Uterus (tissue), 4 donors: Measurements from ENCODE around the gene ABCC2. TPM values are rescaled to one million over a fixed set of nuclear protein-coding genes. Genes with fewer than 3 reads are reported as not detected.

Source experiments
- DNase-seq, 2 donors: peaks; one replicate each; pipeline ENCODE4 v3.0.0-alpha.2; 2019 to 2020
- H3K27ac ChIP-seq, 2 donors: fragments of 200-600 bp; sonication (generic); 1 replicate in 1 of 2; 2 replicates in 1 of 2; pipeline ENCODE4 v1.5.1; 2016 to 2018
- H3K27me3 ChIP-seq, 2 donors: fragments of 200-600 bp; sonication (generic); one replicate each; pipeline ENCODE4 v1.5.1; 2018 to 2019; ENCODE audit warnings: control low read depth in 1 of 2
- H3K36me3 ChIP-seq, 2 donors: fragments of 200-600 bp; sonication (generic); one replicate each; pipeline ENCODE4 v1.5.1; 2019; ENCODE audit warnings: control low read depth in 1 of 2
- H3K4me1 ChIP-seq, 2 donors: fragments of 200-600 bp; sonication (generic); one replicate each; pipeline ENCODE4 v1.5.1; 2018 to 2019; ENCODE audit warnings: control low read depth in 1 of 2
- H3K4me3 ChIP-seq, 2 donors: fragments of 200-600 bp; sonication (generic); 1 replicate in 1 of 2; 2 replicates in 1 of 2; pipeline ENCODE4 v1.5.1; 2018 to 2019; ENCODE audit warnings: mild to moderate bottlenecking in 1 of 2
- H3K9me3 ChIP-seq, 2 donors: fragments of 200-600 bp; sonication (generic); one replicate each; pipeline ENCODE4 v1.5.1; 2019; ENCODE audit warnings: control low read depth in 1 of 2
- POLR2A ChIP-seq, 2 donors: fragments of 450-650 bp; IDR thresholded peaks; one replicate each; pipeline ENCODE4 v1.6.1; 2016; ENCODE audit warnings: antibody characterized with exemption in 2 of 2, mild to moderate bottlenecking in 1 of 2, moderate library complexity in 1 of 2
- intact Hi-C: fragments of 100-400 bp; cut with DNase I; formaldehyde crosslinking; loops from one replicate; pipeline ENCODE4 v1.15.1; 2023; ENCODE audit warnings: low total_unique reads
- total RNA-seq, 4 donors: library from RNA; depleted of rRNA in 3 of 4; stranded (reverse); fragments of >200 nt in 3 of 4; gene quantifications; one replicate each; pipeline versions ENCODE4 v1.1.0 to v1.2.4, GENCODE V29; 2014 to 2023
- TF ChIP-seq, protein P1 (sequence below), 4 experiments: fragments of 200-600 bp in 2 of 4; fragments of 450-650 bp in 2 of 4; sonication (generic) in 2 of 4; IDR thresholded peaks; one replicate each; pipeline ENCODE4 v1.5.1; 2016 to 2019; ENCODE audit warnings: antibody characterized with exemption in 4 of 4, mild to moderate bottlenecking in 2 of 4, moderate library complexity in 1 of 4
- donor health status: DM: yes; HTN: yes; CAD: no.

The ABCC2 gene
- total RNA-seq, 4 donors from 2014 or later = 0.29 to 3.0 (median 1.2) TPM

DNA sequence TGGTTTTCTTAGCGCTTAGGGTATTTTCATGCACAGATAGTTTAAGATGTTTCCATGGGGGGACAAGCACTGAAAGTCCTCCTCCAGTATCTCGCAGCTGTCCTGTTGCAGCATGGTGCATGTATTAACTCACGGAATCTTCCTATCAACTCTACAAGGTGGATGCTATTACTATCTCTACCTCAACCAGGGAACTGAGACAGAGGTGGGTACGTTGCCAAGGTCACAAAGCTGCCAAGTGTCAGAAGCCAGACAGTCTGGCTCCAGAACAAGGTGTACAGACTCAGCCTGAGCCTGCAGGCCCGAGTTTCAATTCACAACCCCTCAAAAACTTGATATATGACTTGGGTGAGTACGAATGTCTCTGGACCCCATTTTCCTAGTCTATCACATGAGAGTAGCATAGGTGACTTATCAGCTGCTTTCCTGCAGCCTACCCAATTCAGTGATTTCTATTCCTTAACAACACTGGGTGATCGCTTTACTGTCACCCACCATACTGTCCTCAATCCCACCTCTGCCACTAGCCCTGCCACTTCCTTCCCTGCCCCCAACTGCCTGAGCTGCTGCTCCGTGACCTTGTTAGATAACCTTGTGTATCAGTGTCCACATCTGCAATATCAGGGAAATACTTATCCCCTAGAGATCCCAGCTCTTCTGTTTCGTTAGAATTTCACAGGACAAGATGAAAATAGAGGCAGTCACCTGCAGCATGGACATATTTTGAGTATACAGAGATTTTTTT, 92.1 kb downstream of the ABCC2 start:
- H3K9me3 ChIP-seq = no peaks in the 10 kb centered on the region
- no peak for DNase-seq
- no peak overlapping the region for H3K27ac ChIP-seq
- no peaks in the 10 kb centered on the region for H3K4me1 ChIP-seq
- no peaks in the 10 kb centered on the region for H3K27me3 ChIP-seq
- H3K36me3 ChIP-seq = no peaks in the 10 kb centered on the region
- no peak overlapping the region for H3K4me3 ChIP-seq
- intact Hi-C loops = no loop called here
- TF ChIP-seq POLR2A (IDR thresholded peaks at IDR 0.05) = no peak
- TF ChIP-seq, protein P1, sequence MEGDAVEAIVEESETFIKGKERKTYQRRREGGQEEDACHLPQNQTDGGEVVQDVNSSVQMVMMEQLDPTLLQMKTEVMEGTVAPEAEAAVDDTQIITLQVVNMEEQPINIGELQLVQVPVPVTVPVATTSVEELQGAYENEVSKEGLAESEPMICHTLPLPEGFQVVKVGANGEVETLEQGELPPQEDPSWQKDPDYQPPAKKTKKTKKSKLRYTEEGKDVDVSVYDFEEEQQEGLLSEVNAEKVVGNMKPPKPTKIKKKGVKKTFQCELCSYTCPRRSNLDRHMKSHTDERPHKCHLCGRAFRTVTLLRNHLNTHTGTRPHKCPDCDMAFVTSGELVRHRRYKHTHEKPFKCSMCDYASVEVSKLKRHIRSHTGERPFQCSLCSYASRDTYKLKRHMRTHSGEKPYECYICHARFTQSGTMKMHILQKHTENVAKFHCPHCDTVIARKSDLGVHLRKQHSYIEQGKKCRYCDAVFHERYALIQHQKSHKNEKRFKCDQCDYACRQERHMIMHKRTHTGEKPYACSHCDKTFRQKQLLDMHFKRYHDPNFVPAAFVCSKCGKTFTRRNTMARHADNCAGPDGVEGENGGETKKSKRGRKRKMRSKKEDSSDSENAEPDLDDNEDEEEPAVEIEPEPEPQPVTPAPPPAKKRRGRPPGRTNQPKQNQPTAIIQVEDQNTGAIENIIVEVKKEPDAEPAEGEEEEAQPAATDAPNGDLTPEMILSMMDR (IDR thresholded peaks at IDR 0.05) = no peak

DNA sequence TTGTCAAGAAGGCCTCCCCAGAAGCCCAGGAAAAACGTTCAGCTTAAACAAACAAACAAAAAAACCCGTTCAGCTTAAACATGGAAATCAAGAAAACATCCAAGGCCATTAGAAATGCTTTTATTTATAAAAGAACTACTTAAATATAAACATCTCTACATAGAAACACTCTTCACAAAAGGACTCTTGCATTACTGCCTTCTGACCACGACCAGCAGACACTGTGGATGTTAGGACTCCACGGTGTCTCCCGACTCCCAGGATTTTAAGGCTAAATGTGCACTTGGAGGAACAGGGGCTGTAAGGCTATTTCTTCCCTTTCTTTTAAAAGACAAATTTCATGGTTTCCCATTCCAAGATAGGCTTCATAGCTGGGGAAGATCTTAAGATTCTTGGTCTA, 93.0 kb downstream of the ABCC2 start:
- no peaks in the 10 kb centered on the region for H3K36me3 ChIP-seq
- H3K4me3 ChIP-seq = no peak overlapping the region
- TF ChIP-seq, protein P1 (IDR thresholded peaks at IDR 0.05) = no peak
- TF ChIP-seq POLR2A (IDR thresholded peaks at IDR 0.05) = no peak

DNA sequence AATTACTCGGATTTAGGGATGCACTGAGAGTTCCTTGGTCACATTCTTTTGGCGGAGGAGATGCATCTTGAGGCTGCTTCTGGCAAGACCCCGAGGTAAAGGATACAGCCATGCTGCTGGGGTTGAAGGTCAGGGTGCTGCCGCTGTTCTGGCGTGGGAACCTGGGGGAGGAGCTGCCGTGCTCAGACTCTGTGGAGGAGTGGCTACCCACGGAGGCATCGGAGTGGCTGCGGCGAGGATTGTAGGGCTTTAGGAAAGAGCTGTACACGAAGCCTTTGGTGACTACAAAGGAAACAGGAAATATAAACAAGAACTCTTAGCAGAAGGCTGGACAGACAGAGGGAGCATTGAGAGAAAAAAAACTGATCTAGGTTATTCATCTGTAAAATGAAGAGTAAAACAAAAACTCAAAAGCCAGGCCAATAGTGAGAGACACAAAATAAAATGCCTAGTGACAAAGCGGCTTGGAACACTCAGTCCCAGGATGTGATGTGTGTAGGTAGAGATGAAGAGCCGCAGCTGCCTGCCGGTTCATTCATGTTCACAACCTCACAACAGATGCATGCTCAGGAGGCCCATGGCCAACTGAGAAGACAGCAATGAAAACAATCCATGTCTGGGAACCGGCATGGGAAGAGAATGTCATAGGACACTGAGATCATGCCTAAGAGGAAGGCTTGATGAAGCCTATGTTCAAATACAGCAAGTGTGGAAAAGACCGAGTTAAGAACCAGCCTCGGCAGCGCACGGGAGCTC, 97.8 kb downstream of the ABCC2 start:
- Histone ChIP-seq H3K27ac (peak overlapping the region; percentile 13 to 50), H3K36me3 (no peaks in the 10 kb centered on the region), H3K27me3 (no peaks in the 10 kb centered on the region), H3K9me3 (no peaks in the 10 kb centered on the region), H3K4me3 (no peak overlapping the region), H3K4me1 (no peaks in the 10 kb centered on the region)
- TF ChIP-seq POLR2A (IDR thresholded peaks at IDR 0.05) = no peak
- TF ChIP-seq, protein P1 (IDR thresholded peaks at IDR 0.05) = no peak
- intact Hi-C loops = no loop called here
- DNase-seq = peak; percentile 21 to 26

More for the DNA sequence above, 93.0 kb downstream of the ABCC2 start:
- no peaks in the 10 kb centered on the region for H3K9me3 ChIP-seq
- intact Hi-C loops = no loop called here
- no peak for DNase-seq
- no peak overlapping the region for H3K27ac ChIP-seq
- no peaks in the 10 kb centered on the region for H3K27me3 ChIP-seq
- no peaks in the 10 kb centered on the region for H3K4me1 ChIP-seq

DNA sequence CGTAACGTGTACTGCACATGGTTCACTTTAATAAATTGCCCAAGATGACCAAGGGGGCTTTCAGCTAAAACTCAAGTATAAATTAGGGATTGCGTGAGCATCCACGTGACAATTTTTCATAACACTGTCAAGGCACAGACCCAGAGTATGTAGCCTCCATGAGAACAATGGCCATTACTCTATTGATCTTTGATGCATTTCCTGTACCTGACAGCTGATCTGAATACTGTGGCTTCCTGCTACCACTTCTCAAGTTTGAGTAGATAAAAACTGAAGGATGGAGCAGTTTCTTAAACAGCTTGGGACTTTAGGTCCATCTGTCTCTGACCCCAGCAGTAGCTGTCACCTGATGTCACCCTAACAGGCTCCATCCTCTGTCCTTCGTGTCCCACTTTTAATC, 98.9 kb downstream of the ABCC2 start:
- Histone ChIP-seq H3K27me3 (no peaks in the 10 kb centered on the region), H3K4me1 (no peaks in the 10 kb centered on the region), H3K27ac (peak overlapping the region in 1 of 2 donors; percentile 13), H3K4me3 (no peak overlapping the region), H3K9me3 (no peaks in the 10 kb centered on the region), H3K36me3 (no peaks in the 10 kb centered on the region)
- intact Hi-C loops = no loop called here
- DNase-seq = no peak
- no peak for TF ChIP-seq POLR2A (IDR thresholded peaks at IDR 0.05)
- TF ChIP-seq, protein P1 (IDR thresholded peaks at IDR 0.05) = no peak

DNA sequence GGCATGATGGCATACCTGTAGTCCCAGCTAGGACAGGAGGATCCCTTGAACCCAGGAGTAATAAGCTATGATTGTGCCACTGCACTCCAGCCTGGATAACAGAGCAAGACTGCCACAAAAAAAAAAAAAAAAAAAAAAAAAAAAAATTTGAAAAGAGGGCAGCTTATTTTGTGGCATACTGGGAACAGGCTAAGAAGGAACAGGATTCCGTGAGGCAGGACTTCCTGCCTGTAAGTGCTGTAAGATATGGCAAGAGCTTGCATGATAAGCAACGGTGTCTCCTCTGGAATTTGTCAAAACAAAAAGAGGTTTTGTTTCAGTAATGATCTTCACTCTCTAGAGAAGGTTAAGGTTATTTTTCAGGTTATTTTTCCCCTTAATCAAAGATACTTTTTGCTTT, 101.1 kb downstream of the ABCC2 start:
- Histone ChIP-seq H3K36me3 (no peaks in the 10 kb centered on the region), H3K27me3 (no peaks in the 10 kb centered on the region), H3K4me3 (no peak overlapping the region), H3K9me3 (no peaks in the 10 kb centered on the region), H3K27ac (no peak overlapping the region), H3K4me1 (no peaks in the 10 kb centered on the region)
- intact Hi-C loops = no loop called here
- no peak for DNase-seq
- no peak for TF ChIP-seq POLR2A (IDR thresholded peaks at IDR 0.05)
- TF ChIP-seq, protein P1 (IDR thresholded peaks at IDR 0.05) = no peak
